ENCODE measurements around the gene PHLPP1. TPM values are rescaled to one million over a fixed set of nuclear protein-coding genes. Genes with fewer than 3 reads are reported as not detected.

PHLPP1 gene
- total and polyA plus RNA-seq, 2 of the 4 experiments (the other 2 are of a cell fraction): 3.3 to 3.6 TPM

- ATAC-seq (ENCODE audit: low read depth): no peak
- BruUV-seq (replicated peaks): no TSS peak
- Histone ChIP-seq H2BK120ac (ENCODE audit: low read depth, low read length) (no peak overlapping the region), H3K18ac (ENCODE audit: low read depth, low read length) (no peak overlapping the region), H2AK9ac (replicated peaks; ENCODE audit: low read depth, low read length, poor library complexity) (no peak overlapping the region), H2BK15ac (ENCODE audit: low read depth, low read length) (no peak overlapping the region), H3K4me1 (ENCODE audit: control insufficient read depth, insufficient read depth, low read length) (no peaks in the 10 kb centered on the region; the same call in 1 of the 2 replicates), H2BK5ac (ENCODE audit: low read depth, low read length, poor library complexity, severe bottlenecking) (no peak overlapping the region), H2BK20ac (ENCODE audit: low read depth, low read length) (no peak overlapping the region), H3K4ac (ENCODE audit: low read depth, low read length) (no peak overlapping the region), H3K4me3 (ENCODE audit: insufficient read depth, low read depth, low read length) (no peak overlapping the region), H3K9ac (ENCODE audit: low read depth, low read length) (no peak overlapping the region), H3K9me3 (ENCODE audit: control insufficient read depth, insufficient read depth, low read length) (no peaks in the 10 kb centered on the region), H3K79me1 (ENCODE audit: low read depth in 1 of 2, low read length in 2 of 2) (peaks cover 2 to 15% of the 10 kb centered on the region in 2 experiments; a peak in 3 of 4 replicates), H4K91ac (ENCODE audit: insufficient read depth, low read depth, low read length) (no peak overlapping the region), H3K56ac (ENCODE audit: extremely low read depth, insufficient read depth, low read length) (no peak overlapping the region), H3K23ac (ENCODE audit: low read depth, low read length) (no peak overlapping the region), H4K8ac (ENCODE audit: low read depth in 2 of 2, low read length in 2 of 2) (no peak overlapping the region), H3K36me3 (ENCODE audit: control insufficient read depth, insufficient read depth, low read length) (no peaks in the 10 kb centered on the region), H4K20me1 (ENCODE audit: insufficient read depth, low read length) (no peaks in the 10 kb centered on the region), H3K4me2 (ENCODE audit: low read depth, low read length) (no peak overlapping the region), H3K14ac (replicated peaks; ENCODE audit: low read depth, low read length) (no peak overlapping the region), H3K27ac (ENCODE audit: insufficient read depth, low read length) (no peak overlapping the region), H2AK5ac (ENCODE audit: low read depth, low read length) (no peak overlapping the region), H2AFZ (replicated peaks; ENCODE audit: low read length, poor library complexity) (no peak overlapping the region), H4K5ac (ENCODE audit: low read depth, low read length) (no peak overlapping the region), H3K27me3 (ENCODE audit: control insufficient read depth, insufficient read depth, low read length) (no peaks in the 10 kb centered on the region), H3K9me1 (ENCODE audit: insufficient read depth, low read length) (no peaks in the 10 kb centered on the region)
- no peak for TF ChIP-seq NFE2L2 (IDR thresholded peaks at IDR 0.05; ENCODE audit: low read depth, low read length)
- no peak for TF ChIP-seq CHD1 (IDR thresholded peaks at IDR 0.05; ENCODE audit: low read depth, low read length)
- TF ChIP-seq CTCF (conservative IDR thresholded peaks at IDR 0.05; ENCODE audit: low read depth, low read length): no peak
- TF ChIP-seq MAFK (IDR thresholded peaks at IDR 0.05; ENCODE audit: low read depth, low read length): no peak
- no peak for TF ChIP-seq RFX5 (IDR thresholded peaks at IDR 0.05; ENCODE audit: low read depth, low read length)
- no peak for TF ChIP-seq FOS (IDR thresholded peaks at IDR 0.05; ENCODE audit: low read depth, low read length)
- TF ChIP-seq POLR2A (IDR thresholded peaks at IDR 0.05; ENCODE audit: low read depth, low read length): no peak
- TF ChIP-seq MXI1 (IDR thresholded peaks at IDR 0.05; ENCODE audit: borderline replicate concordance, low read depth, low read length): no peak
- TF ChIP-seq SMC3 (IDR thresholded peaks at IDR 0.05; ENCODE audit: low read depth, low read length): no peak
- TF ChIP-seq USF2 (IDR thresholded peaks at IDR 0.05; ENCODE audit: low read depth, low read length): no peak
- no peak for TF ChIP-seq RAD21 (IDR thresholded peaks at IDR 0.05; ENCODE audit: low read length)
- no peak for TF ChIP-seq ELK1 (IDR thresholded peaks at IDR 0.05; ENCODE audit: borderline replicate concordance, low read depth, low read length)
- TF ChIP-seq CEBPB (IDR thresholded peaks at IDR 0.05; ENCODE audit: low read depth, low read length): no peak
- TF ChIP-seq RCOR1 (IDR thresholded peaks at IDR 0.05; ENCODE audit: insufficient replicate concordance, low read length): no peak
- TF ChIP-seq BHLHE40 (IDR thresholded peaks at IDR 0.05; ENCODE audit: low read depth, low read length): no peak
- TF ChIP-seq MAZ (IDR thresholded peaks at IDR 0.05; ENCODE audit: borderline replicate concordance, low read depth, low read length): no peak
- no CpG with 5 or more reads among the region's 3 CpGs for WGBS, 2 experiments (ENCODE audit: extremely low coverage in 2 of 2, insufficient read length in 1 of 2)
- ChIA-PET CTCF (no interaction called here), POLR2A (ENCODE audit: unreplicated experiment) (no interaction called here)
- intact Hi-C loops (cut with micrococcal nuclease): no loop called here
- DNase-seq: no peak
- in situ Hi-C loops (cut with MboI; ENCODE audit: low sequenced_read_pairs): loop anchor here (10.0 kb wide), 1 partner anchor 57 kb away; no protein-coding TSS in a partner anchor
- dilution Hi-C loops (cut with HindIII; ENCODE audit: low sequenced_read_pairs, unreplicated experiment): no loop called here
These were observed 82.0 kb downstream of the PHLPP1 start for GRCh38 chr18:62797329-62797728.

Data from IMR-90 (cell line).